Measurements from ENCODE around the gene SLIT1.

DNA sequence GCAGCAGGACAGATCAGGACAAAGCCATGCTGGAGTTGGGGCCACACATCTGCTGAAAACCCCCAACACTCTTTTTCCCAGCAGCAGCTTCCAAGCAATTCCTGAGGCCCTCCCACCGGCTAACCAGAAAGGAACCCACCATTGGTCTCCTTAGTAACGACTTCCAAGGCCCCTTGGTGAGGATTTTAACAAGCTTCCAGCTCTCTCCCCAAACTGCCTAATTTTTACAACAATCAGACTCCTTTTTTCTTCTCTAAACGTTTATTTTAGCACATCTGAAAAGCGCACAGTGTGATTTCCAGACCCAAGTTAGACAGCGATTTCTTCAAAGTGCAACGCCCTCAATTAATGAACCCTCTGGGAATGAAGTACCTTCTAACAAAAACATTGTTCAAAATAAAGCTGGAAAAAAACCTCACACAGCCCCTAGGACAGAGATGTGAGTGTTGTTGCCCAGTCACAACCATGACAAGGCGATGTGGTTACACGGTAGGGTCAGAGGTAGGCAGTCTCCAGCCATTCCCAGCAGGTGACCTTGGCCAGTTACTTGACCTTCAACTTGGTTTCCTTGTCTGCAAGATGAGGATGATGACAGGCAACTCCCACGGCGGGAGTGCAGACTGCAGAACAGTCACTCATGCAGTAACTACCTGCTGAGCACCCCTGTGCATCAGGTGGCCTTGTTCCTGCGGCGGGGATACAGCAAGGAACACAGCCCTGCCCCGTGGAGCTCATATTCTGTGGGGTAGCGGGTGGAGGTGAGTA lies 82.3 kb downstream of the SLIT1 start:
- TF ChIP-seq, protein P1, sequence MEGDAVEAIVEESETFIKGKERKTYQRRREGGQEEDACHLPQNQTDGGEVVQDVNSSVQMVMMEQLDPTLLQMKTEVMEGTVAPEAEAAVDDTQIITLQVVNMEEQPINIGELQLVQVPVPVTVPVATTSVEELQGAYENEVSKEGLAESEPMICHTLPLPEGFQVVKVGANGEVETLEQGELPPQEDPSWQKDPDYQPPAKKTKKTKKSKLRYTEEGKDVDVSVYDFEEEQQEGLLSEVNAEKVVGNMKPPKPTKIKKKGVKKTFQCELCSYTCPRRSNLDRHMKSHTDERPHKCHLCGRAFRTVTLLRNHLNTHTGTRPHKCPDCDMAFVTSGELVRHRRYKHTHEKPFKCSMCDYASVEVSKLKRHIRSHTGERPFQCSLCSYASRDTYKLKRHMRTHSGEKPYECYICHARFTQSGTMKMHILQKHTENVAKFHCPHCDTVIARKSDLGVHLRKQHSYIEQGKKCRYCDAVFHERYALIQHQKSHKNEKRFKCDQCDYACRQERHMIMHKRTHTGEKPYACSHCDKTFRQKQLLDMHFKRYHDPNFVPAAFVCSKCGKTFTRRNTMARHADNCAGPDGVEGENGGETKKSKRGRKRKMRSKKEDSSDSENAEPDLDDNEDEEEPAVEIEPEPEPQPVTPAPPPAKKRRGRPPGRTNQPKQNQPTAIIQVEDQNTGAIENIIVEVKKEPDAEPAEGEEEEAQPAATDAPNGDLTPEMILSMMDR (optimal IDR thresholded peaks at IDR 0.05 in 1 of 3, IDR thresholded peaks at IDR 0.05 in 1 of 3, conservative IDR thresholded peaks at IDR 0.05 in 1 of 3; ENCODE audit: extremely low read depth in 1 of 3, insufficient read depth in 2 of 3, low read length in 3 of 3) = no peak
- TF ChIP-seq EZH2 (IDR thresholded peaks at IDR 0.05; ENCODE audit: low read length) = no peak

All from keratinocyte (primary cell).